ENCODE measurements around the gene GMCL1. TPM values are rescaled to one million over a fixed set of nuclear protein-coding genes. Genes with fewer than 3 reads are reported as not detected.

GMCL1 gene
- total and polyA plus RNA-seq, 2 of the 13 experiments (the other 11 are each of a cell fraction or from before 2014, with no cell fraction given), result 18.7 to 24.0 TPM

DNA sequence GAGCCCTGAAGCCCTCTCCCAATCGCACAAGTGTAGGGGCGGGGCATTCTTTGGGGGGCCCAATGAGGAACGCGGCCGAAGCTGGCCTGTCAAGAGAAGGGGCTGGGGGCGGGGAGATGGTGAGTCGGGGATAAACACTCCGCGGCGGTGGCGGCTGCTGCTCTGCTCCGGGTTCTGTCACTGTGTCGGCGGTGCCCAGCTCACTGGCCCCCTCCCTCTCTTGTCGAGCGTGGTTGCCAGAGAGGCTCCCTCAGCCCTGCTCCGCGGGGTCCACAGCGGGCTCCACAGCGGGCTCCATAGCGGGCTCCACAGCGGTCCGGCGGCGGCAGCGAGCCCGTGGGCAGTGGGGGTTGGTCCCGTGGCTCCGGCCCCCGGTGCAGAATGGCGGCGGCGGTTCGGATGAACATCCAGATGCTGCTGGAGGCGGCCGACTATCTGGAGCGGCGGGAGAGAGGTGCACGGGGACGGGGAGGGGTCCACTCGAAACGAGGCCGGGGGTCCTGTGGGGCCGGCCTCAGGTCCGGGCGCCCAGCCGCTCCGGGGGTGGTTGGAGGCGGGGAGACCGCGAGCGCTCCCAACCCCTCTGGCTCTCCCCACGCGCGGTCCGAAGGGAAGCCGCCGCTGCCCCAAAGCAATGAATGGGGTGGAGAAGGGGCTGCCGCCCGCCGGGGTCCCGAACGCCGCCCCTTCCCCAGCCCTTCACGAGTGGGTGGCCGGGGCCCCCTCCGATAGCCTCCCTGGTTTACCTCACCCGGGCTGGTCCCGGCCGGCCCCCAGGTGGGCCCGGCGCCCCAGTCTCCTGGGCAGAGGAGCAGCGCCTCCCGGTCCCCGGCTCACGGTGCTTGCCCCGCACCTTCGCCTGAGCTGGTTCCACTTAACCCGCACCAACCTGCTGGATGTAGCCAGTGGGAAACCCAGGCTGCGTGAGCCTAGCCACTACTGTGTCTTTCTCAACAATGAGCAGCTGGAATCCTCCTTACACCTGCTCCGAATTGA is 85.8 kb downstream of the GMCL1 start, which contains the start of gene MXD1 (continued):
- TF ChIP-seq, protein P1, sequence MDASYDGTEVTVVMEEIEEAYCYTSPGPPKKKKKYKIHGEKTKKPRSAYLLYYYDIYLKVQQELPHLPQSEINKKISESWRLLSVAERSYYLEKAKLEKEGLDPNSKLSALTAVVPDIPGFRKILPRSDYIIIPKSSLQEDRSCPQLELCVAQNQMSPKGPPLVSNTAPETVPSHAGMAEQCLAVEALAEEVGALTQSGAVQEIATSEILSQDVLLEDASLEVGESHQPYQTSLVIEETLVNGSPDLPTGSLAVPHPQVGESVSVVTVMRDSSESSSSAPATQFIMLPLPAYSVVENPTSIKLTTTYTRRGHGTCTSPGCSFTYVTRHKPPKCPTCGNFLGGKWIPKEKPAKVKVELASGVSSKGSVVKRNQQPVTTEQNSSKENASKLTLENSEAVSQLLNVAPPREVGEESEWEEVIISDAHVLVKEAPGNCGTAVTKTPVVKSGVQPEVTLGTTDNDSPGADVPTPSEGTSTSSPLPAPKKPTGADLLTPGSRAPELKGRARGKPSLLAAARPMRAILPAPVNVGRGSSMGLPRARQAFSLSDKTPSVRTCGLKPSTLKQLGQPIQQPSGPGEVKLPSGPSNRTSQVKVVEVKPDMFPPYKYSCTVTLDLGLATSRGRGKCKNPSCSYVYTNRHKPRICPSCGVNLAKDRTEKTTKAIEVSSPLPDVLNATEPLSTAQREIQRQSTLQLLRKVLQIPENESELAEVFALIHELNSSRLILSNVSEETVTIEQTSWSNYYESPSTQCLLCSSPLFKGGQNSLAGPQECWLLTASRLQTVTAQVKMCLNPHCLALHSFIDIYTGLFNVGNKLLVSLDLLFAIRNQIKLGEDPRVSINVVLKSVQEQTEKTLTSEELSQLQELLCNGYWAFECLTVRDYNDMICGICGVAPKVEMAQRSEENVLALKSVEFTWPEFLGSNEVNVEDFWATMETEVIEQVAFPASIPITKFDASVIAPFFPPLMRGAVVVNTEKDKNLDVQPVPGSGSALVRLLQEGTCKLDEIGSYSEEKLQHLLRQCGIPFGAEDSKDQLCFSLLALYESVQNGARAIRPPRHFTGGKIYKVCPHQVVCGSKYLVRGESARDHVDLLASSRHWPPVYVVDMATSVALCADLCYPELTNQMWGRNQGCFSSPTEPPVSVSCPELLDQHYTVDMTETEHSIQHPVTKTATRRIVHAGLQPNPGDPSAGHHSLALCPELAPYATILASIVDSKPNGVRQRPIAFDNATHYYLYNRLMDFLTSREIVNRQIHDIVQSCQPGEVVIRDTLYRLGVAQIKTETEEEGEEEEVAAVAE (CRISPR knock-in tag; IDR thresholded peaks at IDR 0.05; ENCODE audit: borderline replicate concordance), result no peak
- TF ChIP-seq SRSF9 (IDR thresholded peaks at IDR 0.05; ENCODE audit: borderline replicate concordance, insufficient read depth, low read depth, low read length, poor library complexity, severe bottlenecking) (no peak), ZNF781 (CRISPR knock-in tag; IDR thresholded peaks at IDR 0.05; ENCODE audit: borderline replicate concordance, not compliant biosample characterization) (no peak), NCOA1 (CRISPR knock-in tag; IDR thresholded peaks at IDR 0.05) (no peak), SP140L (CRISPR knock-in tag; IDR thresholded peaks at IDR 0.05; ENCODE audit: borderline replicate concordance) (0 out of 2 replicates have a peak, but pooled peaks have one; percentile 1), RAD21 (CRISPR knock-in tag; IDR thresholded peaks at IDR 0.05) (peak; percentile 62; the same call in 1 of the 2 replicates), ZSCAN25 (CRISPR knock-in tag; IDR thresholded peaks at IDR 0.05) (no peak), ZNF335 (CRISPR knock-in tag; IDR thresholded peaks at IDR 0.05) (no peak), ZNF337 (CRISPR knock-in tag; IDR thresholded peaks at IDR 0.05; ENCODE audit: borderline replicate concordance, low read depth) (no peak)
- TF ChIP-seq, protein P2, sequence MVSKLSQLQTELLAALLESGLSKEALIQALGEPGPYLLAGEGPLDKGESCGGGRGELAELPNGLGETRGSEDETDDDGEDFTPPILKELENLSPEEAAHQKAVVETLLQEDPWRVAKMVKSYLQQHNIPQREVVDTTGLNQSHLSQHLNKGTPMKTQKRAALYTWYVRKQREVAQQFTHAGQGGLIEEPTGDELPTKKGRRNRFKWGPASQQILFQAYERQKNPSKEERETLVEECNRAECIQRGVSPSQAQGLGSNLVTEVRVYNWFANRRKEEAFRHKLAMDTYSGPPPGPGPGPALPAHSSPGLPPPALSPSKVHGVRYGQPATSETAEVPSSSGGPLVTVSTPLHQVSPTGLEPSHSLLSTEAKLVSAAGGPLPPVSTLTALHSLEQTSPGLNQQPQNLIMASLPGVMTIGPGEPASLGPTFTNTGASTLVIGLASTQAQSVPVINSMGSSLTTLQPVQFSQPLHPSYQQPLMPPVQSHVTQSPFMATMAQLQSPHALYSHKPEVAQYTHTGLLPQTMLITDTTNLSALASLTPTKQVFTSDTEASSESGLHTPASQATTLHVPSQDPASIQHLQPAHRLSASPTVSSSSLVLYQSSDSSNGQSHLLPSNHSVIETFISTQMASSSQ (IDR thresholded peaks at IDR 0.05; ENCODE audit: low read depth), result no peak
- TF ChIP-seq, protein P2 (CRISPR knock-in tag; IDR thresholded peaks at IDR 0.05; ENCODE audit: borderline replicate concordance), result no peak
- TF ChIP-seq, protein P3, sequence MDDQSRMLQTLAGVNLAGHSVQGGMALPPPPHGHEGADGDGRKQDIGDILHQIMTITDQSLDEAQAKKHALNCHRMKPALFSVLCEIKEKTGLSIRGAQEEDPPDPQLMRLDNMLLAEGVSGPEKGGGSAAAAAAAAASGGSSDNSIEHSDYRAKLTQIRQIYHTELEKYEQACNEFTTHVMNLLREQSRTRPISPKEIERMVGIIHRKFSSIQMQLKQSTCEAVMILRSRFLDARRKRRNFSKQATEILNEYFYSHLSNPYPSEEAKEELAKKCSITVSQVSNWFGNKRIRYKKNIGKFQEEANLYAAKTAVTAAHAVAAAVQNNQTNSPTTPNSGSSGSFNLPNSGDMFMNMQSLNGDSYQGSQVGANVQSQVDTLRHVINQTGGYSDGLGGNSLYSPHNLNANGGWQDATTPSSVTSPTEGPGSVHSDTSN (CRISPR knock-in tag; IDR thresholded peaks at IDR 0.05; ENCODE audit: borderline replicate concordance), result no peak
- TF ChIP-seq, protein P4, sequence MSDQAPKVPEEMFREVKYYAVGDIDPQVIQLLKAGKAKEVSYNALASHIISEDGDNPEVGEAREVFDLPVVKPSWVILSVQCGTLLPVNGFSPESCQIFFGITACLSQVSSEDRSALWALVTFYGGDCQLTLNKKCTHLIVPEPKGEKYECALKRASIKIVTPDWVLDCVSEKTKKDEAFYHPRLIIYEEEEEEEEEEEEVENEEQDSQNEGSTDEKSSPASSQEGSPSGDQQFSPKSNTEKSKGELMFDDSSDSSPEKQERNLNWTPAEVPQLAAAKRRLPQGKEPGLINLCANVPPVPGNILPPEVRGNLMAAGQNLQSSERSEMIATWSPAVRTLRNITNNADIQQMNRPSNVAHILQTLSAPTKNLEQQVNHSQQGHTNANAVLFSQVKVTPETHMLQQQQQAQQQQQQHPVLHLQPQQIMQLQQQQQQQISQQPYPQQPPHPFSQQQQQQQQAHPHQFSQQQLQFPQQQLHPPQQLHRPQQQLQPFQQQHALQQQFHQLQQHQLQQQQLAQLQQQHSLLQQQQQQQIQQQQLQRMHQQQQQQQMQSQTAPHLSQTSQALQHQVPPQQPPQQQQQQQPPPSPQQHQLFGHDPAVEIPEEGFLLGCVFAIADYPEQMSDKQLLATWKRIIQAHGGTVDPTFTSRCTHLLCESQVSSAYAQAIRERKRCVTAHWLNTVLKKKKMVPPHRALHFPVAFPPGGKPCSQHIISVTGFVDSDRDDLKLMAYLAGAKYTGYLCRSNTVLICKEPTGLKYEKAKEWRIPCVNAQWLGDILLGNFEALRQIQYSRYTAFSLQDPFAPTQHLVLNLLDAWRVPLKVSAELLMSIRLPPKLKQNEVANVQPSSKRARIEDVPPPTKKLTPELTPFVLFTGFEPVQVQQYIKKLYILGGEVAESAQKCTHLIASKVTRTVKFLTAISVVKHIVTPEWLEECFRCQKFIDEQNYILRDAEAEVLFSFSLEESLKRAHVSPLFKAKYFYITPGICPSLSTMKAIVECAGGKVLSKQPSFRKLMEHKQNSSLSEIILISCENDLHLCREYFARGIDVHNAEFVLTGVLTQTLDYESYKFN (CRISPR knock-in tag; conservative IDR thresholded peaks at IDR 0.05), result 0 out of 2 replicates have a peak, but pooled peaks have one; percentile 5
